ENCODE results near the gene BOD1.
"Not testable (repeated sequence)": the region's sequence is repeated elsewhere in the genome, so short reads cannot be mapped to it uniquely, and the experiment has no call there.

The BOD1 gene

DNA sequence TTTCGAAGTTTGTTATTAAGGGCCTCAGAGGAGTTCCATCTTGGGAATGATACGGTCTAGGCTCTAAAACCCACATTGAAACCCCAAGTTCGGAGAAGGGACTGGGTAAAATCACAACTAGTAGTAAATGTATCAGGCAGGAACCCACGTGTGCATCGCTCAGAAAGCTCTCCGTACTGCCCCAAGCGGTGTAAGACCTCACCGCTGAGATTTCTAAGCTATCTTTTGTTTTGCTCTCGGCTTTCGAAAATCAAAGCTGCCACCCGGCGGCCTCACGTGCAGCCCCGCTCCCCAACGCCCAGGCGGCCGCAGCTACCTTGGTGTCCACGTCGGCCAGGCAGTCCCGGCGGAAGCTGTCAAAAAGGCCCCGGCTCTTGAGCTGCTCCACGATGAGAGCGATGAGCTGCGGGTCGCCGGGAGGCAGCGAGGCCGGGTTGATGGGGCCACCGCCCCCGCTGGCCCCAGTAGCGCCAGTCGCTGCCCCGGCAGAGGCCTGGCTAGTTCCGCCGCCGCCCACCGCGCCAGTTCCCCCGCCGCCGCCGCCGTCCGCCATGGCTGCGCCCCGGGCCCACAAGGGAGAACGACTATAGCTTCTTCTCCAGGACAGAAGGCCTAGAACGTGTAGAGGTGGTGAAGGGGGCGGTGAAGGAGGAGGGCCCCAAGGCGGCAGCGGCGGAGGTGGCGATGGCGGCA is 420 bp downstream of the BOD1 start:
- DNase-seq (ENCODE audit: low read depth) = peak; percentile 60

DNA sequence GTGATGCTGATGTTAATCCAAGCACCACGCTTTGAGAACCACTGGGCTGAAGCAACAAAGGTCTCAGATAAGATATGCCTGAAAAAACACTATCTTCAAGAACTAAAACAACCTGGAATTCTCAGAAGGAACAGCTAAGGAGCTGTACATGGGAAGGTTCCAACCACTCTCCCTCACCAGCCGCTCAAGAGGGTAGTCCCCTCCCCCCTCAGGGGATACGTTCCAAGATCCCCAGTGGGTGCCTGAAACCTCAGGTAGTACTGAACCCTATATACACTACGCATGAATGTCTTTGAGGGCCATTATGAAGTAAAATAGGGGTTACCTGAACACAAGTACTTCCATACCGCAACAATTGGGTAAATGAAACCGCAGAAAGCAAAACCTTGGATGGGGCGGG is 1.9 kb downstream of the BOD1 start:
- no peak for DNase-seq (ENCODE audit: low read depth)

DNA sequence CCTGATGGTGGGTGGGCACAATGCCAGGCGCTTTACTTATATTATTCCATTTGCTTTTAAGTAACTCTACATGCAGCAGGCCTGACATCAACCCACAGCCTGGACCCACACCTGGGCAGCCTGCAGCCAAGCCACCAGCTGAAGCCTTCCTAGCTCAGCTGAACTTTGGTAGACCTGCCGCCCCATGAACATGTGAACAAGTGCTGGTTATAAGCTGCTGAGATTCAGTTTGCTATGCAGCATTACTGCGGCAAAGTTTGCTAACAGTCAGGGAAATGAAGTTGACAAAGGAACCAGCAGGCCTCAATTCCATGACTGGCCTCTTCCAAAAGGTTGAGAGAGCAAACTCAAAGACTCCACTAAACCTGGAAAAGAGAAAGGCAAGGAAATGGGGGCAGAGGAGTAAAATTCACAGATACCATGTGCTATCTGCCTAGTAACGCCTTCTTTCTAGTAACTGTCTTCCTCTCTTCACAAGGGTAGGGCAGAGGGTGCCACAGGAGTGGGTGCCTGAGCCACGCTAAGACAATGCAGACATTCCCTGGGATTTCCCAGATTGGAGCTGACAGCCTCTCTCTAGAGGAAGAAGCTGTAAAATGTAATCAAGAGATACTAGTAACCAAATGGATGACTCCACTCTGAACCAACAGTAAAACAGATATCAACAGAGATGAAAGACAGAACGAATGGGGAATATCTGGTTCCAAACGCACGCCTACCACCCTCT is 2.9 kb downstream of the BOD1 start:
- no peak for DNase-seq (ENCODE audit: low read depth)

DNA sequence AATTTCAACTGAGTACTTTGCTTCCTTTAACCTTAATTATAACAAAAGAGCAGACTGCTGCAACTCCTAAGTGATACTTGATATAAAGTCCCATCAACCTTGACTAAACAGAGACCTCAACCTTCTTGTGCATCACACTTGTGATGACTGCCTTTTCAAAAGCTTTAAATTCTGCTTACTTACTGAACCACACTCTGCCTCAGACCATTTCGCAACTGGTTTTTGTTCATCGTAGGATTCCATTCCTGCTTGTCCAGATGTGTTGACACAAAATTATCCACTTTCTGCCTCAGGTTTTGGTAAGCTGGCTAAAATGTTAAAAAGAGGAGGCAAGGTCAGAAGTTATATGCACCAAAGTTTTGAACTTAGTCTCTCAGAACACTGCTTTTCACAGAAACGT is 3.5 kb downstream of the BOD1 start:
- no peak for DNase-seq (ENCODE audit: low read depth)

DNA sequence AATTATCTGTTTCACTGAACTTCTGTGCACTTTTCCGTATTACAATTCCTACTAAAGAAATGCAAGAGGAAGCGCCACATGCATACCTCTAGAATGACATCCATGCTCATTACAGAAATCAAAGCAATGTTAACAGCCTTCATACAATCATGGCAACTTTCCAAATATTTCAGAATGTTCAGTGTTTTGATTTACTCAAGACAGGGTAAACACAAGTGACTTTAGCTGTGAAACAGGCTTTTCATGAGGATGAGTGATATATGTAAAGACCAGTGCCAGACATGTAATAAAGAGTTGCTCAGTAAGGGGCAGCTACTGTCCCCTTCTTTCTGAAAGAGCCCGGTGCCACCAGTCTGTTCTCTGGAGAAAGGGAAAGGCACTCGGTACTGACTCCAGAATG is 4.7 kb downstream of the BOD1 start:
- DNase-seq (ENCODE audit: low read depth) = no peak

DNA sequence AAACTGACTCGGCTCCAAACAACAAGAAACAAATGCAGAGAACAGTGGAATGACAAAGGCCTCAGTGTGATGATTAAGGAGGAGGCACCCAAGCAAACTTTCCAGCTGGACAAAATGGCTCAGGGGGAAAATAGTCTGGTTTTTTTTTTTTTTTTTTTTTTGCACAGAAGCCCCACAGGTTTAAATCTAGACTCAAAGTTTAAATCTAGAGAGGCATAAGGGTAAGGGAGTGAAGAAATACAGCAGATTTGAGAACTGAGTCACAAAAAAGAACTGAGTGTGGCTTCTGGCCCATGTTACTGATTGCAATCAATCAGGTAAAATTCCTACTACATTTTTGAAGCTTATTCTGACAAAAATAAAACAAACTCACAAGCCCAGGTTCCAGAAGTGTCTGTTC is 12.3 kb downstream of the BOD1 start:
- no peak for DNase-seq (ENCODE audit: low read depth)

DNA sequence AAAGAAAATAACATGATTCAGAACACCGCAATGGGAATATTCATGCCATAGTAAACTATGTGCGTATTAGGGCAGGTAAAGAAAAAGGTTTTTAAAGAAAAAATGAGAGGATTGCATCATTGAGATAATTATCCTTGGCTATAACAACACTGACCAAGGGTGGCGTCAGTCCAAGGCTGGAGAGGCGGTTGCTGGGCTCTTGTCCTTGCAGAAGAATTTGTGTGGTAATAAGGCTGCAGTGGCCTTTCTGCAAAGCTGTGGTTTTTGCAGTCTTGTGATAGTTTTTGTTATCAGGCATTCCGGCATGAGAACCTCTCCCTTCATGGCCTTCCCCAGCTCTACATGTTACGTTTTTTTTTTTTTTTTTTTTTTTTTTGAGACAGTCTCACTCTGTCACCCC is 14.0 kb downstream of the BOD1 start:
- DNase-seq (ENCODE audit: low read depth) = no peak

DNA sequence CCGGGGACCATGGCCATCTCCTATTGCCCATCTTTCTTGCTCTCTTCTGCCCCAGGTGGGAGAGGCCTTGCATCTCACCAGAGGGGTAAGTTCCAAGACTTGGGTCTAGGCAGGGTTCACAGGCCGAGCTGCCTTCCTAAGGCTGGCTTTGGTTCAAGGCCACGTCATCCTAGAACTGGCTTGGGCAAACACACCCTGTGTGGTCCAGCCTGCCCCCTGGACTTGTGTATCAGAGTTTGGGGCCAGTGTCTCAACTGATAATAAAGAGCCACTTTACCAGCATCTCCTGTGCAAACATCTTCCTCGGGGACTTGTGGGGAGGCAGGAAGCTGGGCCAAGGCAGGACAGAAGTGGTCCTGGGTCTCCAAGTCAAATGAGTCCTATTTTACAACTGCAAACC is 17.8 kb downstream of the BOD1 start:
- DNase-seq (ENCODE audit: low read depth) = no peak

DNA sequence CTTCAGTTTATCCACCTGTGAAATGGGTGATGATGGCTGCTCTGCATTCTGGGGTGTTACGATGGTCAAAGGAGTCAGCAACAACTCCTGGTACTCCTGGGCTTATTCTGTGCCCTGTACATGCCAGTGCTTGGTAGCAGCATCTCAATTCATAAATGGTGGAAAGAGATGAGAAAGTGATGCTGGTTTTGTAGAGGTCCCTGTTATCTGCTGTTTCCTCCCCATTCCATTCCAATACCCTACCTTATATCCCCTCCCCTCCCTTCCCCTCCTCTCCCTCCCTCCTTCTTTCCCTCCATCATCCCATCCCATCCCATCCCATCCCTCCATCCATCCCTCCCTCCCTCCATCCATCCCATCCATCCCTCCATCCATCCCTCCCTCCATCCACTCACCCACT is 19.1 kb downstream of the BOD1 start:
- DNase-seq (ENCODE audit: low read depth) = no peak

DNA sequence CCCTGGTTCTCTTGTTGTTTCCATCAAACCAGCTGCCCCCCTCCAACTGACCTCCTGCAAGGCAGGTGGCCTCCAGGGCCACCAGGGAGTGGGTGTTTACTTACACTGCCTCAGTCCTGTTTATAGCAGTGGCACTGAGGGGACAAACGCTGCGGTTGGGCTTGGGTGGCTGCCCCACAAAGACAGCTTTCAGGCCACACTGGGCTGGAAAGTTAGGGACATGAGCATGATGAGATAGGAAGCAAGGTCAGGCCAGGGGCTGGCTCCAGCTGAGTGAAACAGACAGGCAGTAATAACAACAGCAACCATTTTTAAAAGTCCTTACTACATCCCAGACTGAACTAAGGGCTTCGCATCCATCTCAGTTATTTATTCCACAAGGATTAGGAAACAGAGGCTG is 20.6 kb downstream of the BOD1 start:
- DNase-seq (ENCODE audit: low read depth) = no peak

DNA sequence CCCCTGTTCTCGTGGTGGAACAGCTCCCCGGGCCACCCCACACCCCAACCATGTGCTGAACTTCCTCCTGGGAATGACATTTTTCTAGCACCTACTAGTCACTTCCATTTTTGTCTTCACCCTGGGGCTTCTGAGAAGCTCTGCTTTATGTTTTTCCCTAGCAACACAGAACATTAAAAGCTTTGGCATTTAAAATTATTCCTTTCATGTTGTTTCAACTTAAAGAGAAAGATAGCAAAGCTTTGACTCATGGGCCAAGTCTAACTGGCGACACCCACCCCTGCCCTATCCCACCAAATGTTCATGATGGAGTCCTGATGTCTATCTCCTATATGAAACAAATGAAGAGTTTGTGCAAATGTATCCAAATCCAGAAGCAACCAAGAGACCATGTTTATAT is 22.4 kb downstream of the BOD1 start:
- DNase-seq (ENCODE audit: low read depth) = no peak

DNA sequence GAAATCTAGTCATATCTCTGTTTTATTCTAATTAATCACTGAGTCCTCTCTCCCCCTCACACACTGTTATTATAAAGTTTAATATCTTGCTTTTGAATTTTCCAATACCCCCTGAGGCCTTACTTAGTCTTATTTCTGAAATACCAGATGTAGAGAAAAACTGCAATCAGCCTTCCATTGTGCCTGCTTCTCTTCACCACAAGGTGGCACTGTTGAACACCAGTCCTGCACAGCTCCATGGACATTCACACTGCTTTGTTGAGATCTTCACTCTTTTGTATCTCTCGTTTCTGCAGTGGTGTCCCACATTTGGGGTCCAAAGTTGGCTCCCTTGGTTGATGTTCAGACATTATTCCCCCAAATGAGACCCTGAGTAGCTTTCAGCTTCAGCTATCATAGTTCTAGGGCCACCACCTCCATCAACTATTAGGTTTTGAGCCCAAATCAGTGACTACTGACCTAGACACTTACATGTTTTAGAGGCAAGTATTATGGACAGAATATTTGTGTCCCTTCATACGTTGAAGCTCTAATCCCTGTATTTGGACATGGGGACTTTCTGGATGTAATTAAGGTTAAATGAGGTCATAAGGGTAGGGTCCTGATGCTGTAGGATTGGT is 24.3 kb downstream of the BOD1 start:
- peak; percentile 6 for DNase-seq (ENCODE audit: low read depth)

DNA sequence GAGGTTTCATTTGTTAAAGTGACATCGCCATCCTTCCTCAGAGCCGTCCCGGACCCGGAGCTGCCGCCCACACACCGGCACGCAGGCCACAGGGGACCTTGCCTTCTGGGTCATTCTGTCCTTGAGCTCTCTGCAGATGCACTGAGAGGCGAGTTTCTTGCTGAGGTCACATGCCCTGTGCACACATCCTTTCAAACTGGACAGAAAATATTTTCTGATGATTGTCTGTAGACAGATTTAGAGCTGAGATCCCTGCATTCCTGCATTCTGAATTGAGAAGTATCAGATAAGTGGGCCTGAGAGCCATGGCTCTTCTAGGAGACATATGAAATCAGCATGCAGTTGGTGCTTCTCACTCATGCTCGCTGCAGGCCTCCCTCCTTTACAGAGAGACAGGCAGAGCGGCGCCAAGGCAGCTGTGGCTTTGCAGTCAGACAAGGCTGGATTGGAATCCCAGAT is 25.4 kb downstream of the BOD1 start:
- DNase-seq (ENCODE audit: low read depth) = no peak

DNA sequence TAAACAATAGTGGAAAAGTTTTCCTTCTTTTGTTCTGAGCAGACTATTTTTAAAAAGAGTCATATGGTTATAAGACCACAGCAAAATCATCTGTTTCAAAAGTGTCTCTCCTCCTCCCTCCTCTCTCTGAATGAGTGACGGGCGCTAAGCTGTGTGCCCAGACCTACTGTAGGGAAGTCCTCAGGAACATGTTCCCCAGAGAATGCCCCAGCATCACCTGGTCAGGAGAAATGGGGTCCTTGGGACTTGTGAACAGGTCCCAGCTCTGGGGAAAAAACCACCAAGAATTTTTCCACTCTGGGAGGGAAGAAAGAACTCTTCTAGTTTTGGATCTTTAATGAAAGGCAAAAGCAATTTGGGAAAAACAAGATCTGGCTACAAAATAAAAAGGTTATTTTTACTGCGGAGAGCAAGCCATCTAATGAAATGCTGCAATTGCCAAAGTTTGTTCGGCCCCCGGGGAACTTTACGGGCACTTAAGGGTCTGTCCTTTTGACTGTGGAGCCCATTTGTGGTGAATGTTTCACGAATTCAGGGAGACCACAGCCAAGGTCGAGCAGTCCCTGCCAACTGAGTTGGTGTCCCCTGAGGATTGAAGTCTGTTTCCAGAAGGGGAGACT is 25.9 kb downstream of the BOD1 start:
- no peak for DNase-seq (ENCODE audit: low read depth)

DNA sequence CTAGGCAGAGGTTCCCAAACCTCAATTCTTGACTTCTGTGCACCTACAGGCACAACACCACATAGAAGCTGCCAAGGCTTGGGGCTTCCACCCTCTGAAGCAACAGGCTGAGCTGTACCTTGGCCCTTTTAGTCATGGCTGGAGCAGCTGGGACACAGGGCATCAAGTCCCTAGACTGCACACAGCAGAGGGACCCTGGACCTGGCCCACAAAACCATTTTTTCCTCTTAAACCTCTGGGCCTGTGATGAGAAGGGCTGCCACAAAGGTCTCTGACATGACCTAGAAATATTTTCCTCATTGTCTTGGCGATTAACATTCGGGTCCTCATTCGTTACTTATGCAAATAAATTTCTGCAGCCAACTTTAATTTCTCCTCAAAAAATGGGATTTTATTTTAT is 30.3 kb downstream of the BOD1 start:
- DNase-seq (ENCODE audit: low read depth) = not testable (repeated sequence)

DNA sequence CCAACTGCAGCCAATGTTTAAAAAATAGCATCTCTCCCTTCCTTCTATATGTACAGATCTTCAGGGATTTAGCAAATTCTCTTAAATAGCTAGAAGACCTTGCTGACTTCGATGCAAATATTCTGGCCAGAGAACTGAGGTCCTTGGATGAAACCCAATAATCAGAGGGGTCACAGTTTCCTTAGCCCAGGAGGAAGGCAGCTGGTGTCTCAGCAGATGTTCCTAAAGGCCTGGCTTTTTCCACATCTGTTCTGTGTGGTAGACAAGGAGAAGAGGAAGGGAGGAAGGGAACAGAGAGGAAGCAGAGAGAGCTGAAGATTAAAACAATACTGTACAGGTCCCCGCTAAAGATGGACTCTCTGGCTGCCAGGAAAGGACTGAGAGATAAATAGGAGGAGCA is 33.1 kb downstream of the BOD1 start:
- no peak for DNase-seq (ENCODE audit: low read depth)

DNA sequence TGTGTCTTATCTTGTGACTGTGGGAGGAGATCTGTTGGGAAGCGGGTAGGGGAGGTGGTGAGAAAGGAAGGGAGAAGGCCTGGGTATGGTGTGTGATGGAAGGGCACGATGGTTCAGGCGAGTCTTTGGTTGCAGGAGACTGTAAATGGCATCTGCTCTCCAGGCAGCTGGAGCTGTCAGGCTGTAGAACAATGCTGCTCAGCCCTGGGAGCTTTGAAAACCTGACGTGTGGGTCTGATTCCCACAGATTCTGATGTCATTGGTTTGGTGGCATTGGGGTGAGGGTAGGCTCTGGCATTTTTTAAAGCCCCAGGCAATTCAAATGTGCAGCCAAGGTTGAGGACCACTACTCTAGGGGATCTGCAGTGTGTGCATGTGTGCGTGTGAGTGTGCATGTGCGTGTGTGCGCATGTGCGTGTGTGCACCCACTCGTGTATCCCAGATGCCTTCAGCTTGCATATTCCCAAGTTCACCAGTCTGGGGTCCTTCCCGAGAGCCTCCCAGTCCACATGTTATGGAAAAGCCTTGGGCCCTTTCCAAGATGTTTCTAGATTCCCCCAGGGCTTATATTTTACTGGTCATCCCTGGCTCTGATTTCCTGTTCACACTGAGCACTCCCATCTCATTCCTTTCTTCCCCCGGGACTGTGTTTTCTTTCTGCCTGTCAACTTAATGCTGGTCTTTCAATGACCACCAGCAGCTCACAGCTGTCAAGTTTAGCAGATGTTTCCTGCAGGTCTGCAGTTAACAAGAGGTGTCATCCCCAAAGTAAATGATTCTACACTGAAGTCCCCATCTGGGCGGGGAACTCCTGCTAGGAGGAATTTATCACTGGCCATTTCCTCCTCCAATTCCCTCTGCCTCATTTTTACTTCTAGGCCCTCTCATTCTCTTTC is 34.0 kb downstream of the BOD1 start:
- DNase-seq (ENCODE audit: low read depth) = no peak

DNA sequence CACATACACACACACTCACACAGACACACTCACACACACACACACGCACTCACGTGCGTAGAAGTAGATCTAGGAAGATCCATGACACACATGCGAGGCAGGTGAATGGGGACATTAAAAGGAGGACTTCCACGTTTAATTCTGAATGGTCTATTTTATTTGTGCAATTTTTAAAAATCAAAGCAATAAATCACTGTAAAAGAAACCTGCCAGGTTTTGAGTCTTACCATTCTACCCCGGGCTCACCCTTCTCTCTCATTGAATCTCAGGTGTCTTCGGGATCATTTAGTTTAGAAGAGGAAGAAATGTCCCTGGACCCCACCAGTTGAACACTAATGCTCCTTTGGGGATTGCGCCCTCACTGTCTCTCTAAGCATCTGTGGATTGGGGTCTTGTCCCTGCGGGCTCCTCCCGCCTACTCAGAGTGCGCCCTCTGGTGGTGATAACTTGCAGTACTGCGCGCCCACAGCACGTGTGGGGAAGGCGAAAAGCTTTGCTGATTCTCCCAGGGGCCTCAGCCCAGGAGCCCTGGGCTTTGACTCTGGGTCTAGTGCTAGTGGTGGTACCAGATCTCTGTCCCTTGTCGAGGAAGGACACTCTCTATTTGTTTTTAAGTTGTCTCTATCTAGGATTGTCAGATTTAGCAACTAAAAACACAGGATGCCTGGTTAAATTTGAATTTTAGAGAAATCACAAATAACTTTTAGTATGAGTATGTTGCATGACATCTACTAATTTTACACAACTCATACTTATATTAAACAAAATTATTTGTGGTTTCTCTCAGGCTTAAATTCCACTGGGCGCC is 34.8 kb downstream of the BOD1 start:
- DNase-seq (ENCODE audit: low read depth) = peak; percentile 52

DNA sequence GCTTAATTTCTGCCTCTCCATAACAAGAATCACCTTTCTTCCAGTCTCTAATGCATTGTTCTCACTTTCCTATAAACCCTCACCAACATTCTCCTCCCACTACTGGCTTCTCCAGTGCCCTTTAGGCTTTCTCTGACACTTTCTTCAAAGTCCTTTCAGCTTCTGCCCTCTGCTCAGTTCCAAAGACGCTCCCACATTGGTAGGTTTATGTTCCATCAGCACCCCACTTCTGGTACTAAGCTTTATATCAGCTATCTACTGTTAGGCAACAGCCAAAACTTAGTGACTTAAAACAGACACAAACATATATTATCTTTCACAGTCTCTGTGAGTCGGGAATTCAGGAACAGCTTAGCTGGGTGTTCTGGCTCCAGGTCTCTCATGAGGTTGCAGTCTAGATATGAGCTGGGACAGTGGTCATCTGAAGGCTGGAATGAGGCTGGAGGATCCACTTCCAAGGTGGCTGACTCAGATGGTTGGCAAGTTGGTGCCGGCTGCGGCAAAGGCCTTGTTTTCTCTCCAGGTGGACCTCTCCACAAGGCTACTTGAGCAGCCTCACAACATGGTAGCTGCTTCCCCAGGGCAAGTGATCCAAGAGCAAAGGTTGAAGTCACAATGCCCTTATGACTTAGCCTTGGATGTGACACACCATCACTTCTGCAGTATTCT is 37.4 kb downstream of the BOD1 start:
- DNase-seq (ENCODE audit: low read depth) = no peak

DNA sequence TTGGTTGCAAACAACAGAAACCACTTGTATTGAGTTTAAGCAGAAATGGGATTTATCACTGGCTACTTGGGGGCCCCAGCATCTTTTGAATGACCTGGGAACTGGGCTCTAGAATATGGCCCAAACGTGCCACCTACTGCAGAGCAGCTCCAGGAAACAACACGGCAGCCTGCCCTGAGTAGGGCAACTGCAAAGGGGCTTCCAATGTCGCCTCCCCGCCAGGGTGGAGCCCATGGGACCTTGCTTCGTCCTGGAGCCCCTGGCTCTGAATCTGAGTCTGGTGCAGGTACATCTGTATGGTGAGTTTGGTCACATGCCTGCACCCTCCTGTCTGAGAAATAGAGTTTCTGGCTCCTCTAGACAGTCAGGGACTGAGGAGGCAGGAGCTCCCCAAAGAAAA is 38.6 kb downstream of the BOD1 start:
- no peak for DNase-seq (ENCODE audit: low read depth)

DNA sequence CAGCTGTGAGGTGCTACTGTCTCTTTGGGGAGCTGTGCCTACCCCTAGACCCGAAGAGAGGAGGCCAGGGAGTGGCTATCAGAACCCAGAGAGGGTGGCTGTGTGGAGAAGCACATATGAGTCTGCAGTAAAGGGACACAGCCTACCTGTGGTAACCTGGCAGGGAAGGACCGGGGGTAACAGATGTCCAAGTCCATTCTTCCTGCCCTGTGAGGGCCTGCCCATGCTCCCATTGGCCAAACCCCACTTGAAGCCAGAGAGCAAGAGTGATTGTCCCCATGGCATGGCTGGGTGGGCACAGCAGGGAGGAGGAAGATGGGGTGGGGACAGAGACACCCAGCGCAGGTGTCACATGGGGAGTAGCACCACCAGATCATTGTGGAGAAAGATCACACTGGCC is 39.3 kb downstream of the BOD1 start:
- DNase-seq (ENCODE audit: low read depth) = no peak

Data from activated T-cell treated with anti-CD3 and anti-CD28 coated beads for 48 hours (primary cell).